ENCODE results near the gene SSBP2.

Gene SSBP2

DNA sequence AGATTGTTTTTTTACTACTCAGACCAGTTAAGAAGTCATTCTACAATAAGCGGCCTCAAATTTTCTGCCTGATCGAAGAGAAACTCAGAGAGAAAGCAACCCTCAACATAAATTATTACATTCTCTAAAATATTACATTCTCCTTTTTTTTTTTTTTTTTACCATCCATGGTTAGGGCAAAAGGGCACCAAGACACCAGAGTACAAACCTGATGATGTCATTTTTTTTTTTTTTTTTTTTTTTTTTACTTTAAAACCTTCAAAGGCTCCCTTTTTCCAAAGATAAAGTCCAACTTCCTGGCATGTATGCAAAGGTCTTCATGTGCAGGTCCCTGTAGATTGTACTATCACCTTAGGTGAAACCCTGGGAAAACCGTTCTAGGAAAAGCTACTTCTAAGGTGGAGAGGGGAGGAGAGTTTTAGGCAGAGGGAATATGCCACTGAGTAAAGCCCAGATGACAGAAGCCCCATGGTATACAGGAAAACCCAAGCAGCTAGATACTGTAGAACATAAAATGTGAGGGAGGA lies 104.4 kb downstream of the SSBP2 start:
- no peak for TF ChIP-seq MYC (IDR thresholded peaks at IDR 0.05; ENCODE audit: low read depth, low read length)
- TF ChIP-seq MAX (IDR thresholded peaks at IDR 0.05; ENCODE audit: low read depth, low read length), result no peak
- TF ChIP-seq, protein P1, sequence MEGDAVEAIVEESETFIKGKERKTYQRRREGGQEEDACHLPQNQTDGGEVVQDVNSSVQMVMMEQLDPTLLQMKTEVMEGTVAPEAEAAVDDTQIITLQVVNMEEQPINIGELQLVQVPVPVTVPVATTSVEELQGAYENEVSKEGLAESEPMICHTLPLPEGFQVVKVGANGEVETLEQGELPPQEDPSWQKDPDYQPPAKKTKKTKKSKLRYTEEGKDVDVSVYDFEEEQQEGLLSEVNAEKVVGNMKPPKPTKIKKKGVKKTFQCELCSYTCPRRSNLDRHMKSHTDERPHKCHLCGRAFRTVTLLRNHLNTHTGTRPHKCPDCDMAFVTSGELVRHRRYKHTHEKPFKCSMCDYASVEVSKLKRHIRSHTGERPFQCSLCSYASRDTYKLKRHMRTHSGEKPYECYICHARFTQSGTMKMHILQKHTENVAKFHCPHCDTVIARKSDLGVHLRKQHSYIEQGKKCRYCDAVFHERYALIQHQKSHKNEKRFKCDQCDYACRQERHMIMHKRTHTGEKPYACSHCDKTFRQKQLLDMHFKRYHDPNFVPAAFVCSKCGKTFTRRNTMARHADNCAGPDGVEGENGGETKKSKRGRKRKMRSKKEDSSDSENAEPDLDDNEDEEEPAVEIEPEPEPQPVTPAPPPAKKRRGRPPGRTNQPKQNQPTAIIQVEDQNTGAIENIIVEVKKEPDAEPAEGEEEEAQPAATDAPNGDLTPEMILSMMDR (IDR thresholded peaks at IDR 0.05; ENCODE audit: low read depth, low read length), result no peak
- no peak for TF ChIP-seq POLR2A (IDR thresholded peaks at IDR 0.05; ENCODE audit: extremely low read depth, insufficient read length)
- no peak for DNase-seq (ENCODE audit: low read depth)

DNA sequence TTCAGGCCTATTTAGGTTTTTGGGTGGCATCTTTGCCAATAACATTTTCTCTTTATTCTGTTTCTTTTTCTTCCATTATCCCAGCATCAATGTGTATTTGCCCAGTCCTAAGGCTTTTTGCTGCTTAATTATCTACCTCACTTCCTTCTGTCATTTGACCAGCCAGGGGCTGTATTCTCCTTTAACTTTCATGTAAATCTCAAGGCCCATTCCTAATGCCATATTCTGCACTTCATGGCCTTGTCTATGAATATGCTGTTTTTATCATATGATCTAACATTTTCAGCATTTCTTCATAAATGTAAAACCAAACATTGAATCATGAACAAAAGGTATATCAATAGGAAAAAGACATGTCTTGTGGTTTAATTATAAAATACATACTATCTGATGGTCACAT lies 108.7 kb downstream of the SSBP2 start:
- DNase-seq (ENCODE audit: low read depth), result no peak
- no peak for TF ChIP-seq POLR2A (IDR thresholded peaks at IDR 0.05; ENCODE audit: extremely low read depth, insufficient read length)
- TF ChIP-seq, protein P1 (IDR thresholded peaks at IDR 0.05; ENCODE audit: low read depth, low read length), result no peak
- no peak for TF ChIP-seq MAX (IDR thresholded peaks at IDR 0.05; ENCODE audit: low read depth, low read length)
- no peak for TF ChIP-seq MYC (IDR thresholded peaks at IDR 0.05; ENCODE audit: low read depth, low read length)
- no peak overlapping the region for H3K4me3 ChIP-seq (ENCODE audit: low read depth, low read length)

More for the DNA sequence above, 104.4 kb downstream of the SSBP2 start:
- no peak overlapping the region for H3K4me3 ChIP-seq (ENCODE audit: low read depth, low read length)

GRCh38 chr5:81639556-81639955 lies 111.3 kb downstream of the SSBP2 start:
- no peak overlapping the region for H3K4me3 ChIP-seq (ENCODE audit: low read depth, low read length)
- DNase-seq (ENCODE audit: low read depth), result no peak
- TF ChIP-seq POLR2A (IDR thresholded peaks at IDR 0.05; ENCODE audit: extremely low read depth, insufficient read length) (no peak), MYC (IDR thresholded peaks at IDR 0.05; ENCODE audit: low read depth, low read length) (no peak), MAX (IDR thresholded peaks at IDR 0.05; ENCODE audit: low read depth, low read length) (no peak)
- TF ChIP-seq, protein P1 (IDR thresholded peaks at IDR 0.05; ENCODE audit: low read depth, low read length), result no peak

GRCh38 chr5:81638471-81638870 lies 112.4 kb downstream of the SSBP2 start:
- no peak for DNase-seq (ENCODE audit: low read depth)
- no peak overlapping the region for H3K4me3 ChIP-seq (ENCODE audit: low read depth, low read length)
- no peak for TF ChIP-seq MYC (IDR thresholded peaks at IDR 0.05; ENCODE audit: low read depth, low read length)

DNA sequence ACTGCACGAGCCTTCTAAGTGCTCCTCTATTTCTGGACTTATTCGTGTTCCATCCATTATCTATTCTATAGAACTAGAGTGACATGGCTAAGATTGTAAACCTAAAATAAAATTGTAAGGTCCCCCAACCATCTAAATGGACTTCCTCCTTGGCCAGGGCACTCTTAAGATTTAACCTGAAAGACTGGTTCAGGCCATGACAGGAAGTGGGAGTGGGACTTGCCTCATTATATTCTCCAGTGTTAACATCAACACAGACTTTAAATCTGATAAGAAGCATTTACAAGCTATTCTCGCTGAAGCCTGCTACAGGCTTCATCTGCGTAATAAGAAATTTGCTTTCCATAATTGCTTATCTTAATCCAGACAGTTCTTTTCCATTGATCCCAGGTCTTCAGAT lies 117.0 kb downstream of the SSBP2 start:
- no peak overlapping the region for H3K4me3 ChIP-seq (ENCODE audit: low read depth, low read length)
- TF ChIP-seq MYC (IDR thresholded peaks at IDR 0.05; ENCODE audit: low read depth, low read length) (no peak), POLR2A (IDR thresholded peaks at IDR 0.05; ENCODE audit: extremely low read depth, insufficient read length) (no peak), MAX (IDR thresholded peaks at IDR 0.05; ENCODE audit: low read depth, low read length) (no peak)
- TF ChIP-seq, protein P1 (IDR thresholded peaks at IDR 0.05; ENCODE audit: low read depth, low read length), result no peak
- DNase-seq (ENCODE audit: low read depth), result peak; percentile 50

- no peak for DNase-seq (ENCODE audit: low read depth)
Measured at GRCh38 chr5:81633471-81633870, 117.4 kb downstream of the SSBP2 start.

More at GRCh38 chr5:81633471-81633870, 117.4 kb downstream of the SSBP2 start:
- no peak for TF ChIP-seq MAX (IDR thresholded peaks at IDR 0.05; ENCODE audit: low read depth, low read length)
- TF ChIP-seq POLR2A (IDR thresholded peaks at IDR 0.05; ENCODE audit: extremely low read depth, insufficient read length), result no peak
- no peak for TF ChIP-seq MYC (IDR thresholded peaks at IDR 0.05; ENCODE audit: low read depth, low read length)
- TF ChIP-seq, protein P1 (IDR thresholded peaks at IDR 0.05; ENCODE audit: low read depth, low read length), result no peak
- H3K4me3 ChIP-seq (ENCODE audit: low read depth, low read length), result no peak overlapping the region
